ENCODE results near the gene HIBADH.
A peak's percentile ranks its signal among the peaks of the same experiment; 100 is the strongest.

HIBADH gene

DNA sequence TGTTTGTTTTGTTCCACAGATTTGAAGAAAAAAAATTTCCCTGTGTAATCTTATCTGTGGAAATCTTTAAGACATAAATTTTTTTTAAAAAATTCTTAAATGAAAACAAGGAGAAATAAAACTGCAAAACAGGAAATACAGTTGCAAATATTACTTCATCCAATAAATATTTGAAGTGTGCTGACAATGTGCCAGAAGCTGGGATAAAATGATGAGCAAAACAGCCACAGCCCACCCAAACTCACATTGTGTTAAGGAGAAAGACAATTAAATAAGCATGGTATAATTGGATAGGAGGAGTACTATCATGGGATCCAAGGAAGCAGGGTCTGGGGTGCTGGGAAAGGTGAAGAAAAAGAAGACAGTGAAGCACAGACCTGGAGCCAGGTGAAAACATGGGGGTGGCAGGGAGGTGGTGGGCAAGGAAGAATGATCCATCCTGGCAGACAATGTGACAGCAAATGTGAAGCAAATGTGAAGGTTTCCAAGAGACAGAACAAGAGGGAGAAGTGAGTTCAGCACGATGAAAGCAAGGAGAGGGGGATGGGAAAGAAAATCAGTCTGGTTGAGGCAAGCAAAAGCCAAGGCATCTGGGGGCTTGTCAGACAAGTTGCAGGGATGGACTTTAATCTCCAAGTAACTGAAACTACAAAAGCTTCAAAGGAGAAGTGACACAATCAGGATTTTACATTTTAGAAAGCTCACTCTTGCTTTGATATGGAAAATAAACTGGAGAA lies 135.9 kb downstream of the HIBADH start:
- no peak for DNase-seq (ENCODE audit: low read depth in 2 of 2)
- TF ChIP-seq, protein P1, sequence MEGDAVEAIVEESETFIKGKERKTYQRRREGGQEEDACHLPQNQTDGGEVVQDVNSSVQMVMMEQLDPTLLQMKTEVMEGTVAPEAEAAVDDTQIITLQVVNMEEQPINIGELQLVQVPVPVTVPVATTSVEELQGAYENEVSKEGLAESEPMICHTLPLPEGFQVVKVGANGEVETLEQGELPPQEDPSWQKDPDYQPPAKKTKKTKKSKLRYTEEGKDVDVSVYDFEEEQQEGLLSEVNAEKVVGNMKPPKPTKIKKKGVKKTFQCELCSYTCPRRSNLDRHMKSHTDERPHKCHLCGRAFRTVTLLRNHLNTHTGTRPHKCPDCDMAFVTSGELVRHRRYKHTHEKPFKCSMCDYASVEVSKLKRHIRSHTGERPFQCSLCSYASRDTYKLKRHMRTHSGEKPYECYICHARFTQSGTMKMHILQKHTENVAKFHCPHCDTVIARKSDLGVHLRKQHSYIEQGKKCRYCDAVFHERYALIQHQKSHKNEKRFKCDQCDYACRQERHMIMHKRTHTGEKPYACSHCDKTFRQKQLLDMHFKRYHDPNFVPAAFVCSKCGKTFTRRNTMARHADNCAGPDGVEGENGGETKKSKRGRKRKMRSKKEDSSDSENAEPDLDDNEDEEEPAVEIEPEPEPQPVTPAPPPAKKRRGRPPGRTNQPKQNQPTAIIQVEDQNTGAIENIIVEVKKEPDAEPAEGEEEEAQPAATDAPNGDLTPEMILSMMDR (IDR thresholded peaks at IDR 0.05; ENCODE audit: low read depth, low read length), result no peak
- no peak overlapping the region for H3K4me3 ChIP-seq (replicated peaks in 1 of 2; ENCODE audit: low read depth in 2 of 2, low read length in 2 of 2)

DNA sequence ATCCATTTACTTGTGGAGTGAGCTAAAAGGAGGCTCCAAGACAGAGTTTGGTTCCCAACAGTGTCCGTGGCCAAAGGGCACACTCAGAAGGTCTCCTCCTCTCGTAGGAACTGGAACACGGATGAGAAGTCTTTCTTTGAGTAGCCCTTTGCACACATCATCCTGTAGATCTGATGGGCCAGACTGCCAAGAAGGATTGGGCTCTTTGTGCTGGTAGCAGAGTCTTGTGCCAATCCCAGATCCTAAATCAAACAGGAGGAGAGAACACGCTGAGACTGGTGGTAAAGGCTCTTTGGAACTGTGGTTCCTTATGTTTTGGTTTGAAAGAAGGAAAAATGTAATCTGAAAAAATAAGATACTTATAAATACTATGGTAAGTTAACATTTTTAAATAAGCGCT lies 136.6 kb downstream of the HIBADH start:
- no peak for DNase-seq (ENCODE audit: low read depth in 2 of 2)
- TF ChIP-seq, protein P1 (IDR thresholded peaks at IDR 0.05; ENCODE audit: low read depth, low read length), result no peak
- no peak overlapping the region for H3K4me3 ChIP-seq (replicated peaks in 1 of 2; ENCODE audit: low read depth in 2 of 2, low read length in 2 of 2)

DNA sequence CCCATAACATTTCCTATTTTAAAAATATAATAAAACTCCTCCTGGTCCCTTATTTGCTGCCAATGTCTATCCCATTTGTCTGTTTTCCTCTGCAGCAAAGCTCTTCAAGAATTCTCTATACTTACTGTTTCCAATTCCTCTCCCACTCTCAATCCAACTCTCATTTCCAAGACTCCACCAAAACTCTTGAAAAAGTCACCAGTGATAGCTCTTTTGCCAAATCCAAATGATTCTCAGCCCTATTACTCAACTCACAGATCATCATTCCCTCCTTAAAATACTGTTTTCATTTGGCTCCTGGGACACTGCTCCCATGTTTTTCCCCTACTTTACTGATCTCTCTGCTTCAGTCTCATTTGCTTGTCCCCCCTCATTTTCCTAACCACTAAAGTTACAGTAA lies 139.4 kb downstream of the HIBADH start:
- TF ChIP-seq, protein P1 (IDR thresholded peaks at IDR 0.05; ENCODE audit: low read depth, low read length), result no peak
- DNase-seq (ENCODE audit: low read depth in 2 of 2), result no peak
- no peak overlapping the region for H3K4me3 ChIP-seq (replicated peaks in 1 of 2; ENCODE audit: low read depth in 2 of 2, low read length in 2 of 2)

DNA sequence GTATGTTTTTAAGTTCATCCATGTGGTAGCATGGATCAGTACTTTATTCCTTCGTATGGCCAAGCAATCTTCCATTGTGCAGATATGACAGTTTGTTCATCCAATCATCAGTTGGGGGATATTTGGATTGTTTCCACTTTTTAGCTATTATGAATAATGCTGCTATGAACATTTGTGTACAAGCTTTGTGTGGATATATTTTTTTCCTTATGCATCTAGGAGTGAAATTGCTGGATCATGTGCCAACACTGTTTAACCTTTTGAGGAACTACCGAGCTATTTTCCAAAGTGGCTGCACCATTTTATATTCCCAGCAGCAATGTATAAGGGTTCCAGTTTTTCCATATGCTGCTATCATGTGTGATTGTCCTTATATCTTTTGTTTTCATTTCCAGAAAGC lies 140.1 kb downstream of the HIBADH start:
- no peak overlapping the region for H3K4me3 ChIP-seq (replicated peaks in 1 of 2; ENCODE audit: low read depth in 2 of 2, low read length in 2 of 2)
- no peak for DNase-seq (ENCODE audit: low read depth in 2 of 2)
- TF ChIP-seq, protein P1 (IDR thresholded peaks at IDR 0.05; ENCODE audit: low read depth, low read length), result no peak

DNA sequence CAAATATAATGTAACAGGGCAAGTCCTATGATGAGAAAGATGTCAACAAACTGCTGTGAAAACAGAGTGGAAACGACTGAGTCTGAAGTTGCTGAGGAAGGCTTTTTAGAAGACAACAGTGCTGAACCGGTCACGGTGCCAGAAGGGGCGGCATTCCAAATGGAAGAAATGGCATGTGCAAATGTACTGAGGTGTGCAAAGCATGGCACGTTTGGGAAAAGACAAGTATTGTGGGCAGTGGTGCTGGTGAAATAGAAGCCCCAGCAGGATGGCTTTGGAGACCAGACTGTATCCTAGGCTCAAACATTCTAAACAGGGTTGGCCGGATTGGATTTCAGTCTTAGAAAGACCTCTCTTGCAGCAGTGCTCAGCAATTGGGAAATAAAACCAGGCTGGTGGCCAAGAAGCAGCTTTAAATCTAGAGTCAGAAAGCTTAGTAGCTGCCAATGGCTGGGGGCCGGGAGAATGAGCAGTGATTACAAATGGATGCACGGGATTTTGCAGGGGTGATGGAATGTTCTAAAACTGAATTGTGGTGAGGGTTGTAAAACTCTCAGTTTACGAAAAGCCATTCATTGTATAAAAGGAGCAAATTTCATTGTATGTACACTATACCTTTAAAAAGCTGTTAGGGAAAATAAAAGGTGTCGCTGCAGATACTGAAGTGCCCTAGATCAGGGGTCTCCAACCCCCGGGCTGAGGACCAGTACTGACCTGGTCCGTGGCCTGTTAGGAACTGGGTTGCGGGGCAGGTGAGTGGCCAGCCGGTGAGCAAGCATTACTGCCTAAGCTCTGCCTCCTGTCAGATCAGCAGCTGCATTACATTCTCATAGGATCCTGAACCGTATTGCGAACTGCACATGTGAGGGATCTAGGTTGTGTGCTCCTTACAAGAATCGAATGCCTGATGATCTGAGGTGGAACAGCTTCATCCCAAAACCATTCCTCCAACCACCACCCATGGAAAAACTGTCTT lies 141.6 kb downstream of the HIBADH start:
- no peak overlapping the region for H3K4me3 ChIP-seq (replicated peaks in 1 of 2; ENCODE audit: low read depth in 2 of 2, low read length in 2 of 2)
- DNase-seq (ENCODE audit: low read depth in 2 of 2), result peak; percentile 57 to 93
- TF ChIP-seq, protein P1 (IDR thresholded peaks at IDR 0.05; ENCODE audit: low read depth, low read length), result no peak

DNA sequence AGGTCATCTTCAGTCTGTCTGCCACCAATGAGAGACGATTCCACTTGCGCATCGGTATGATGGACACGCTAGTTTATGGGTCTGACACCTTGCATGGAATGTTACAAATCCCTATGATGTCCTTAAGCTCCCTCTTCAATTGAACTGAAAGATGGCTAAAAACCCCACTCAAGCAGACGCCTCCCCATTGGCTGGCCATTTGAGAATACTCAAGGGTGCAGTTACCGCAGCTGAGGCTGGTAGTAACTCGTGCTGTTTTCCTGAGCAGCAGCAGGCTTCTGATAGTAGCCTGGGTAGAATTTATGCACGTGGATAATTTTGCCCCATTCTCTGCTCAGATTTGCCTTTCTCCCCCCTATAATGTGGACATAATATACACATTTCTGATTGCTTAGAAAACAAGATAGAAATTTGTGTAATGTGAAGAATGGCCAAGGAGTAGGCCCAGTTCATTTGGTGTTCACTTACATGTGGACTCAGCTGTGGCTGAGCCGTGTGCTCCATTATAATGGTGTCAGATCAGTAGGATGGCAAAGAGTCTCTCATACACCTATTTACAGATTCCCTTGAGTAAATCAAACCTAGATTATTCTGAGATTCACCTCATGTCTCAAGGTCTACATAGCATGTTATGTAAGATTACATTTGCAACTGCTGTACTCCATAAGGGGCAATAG lies 142.8 kb downstream of the HIBADH start:
- DNase-seq (ENCODE audit: low read depth in 2 of 2), result no peak
- TF ChIP-seq, protein P1 (IDR thresholded peaks at IDR 0.05; ENCODE audit: low read depth, low read length), result no peak

More for the DNA sequence above, 142.8 kb downstream of the HIBADH start:
- no peak overlapping the region for H3K4me3 ChIP-seq (replicated peaks in 1 of 2; ENCODE audit: low read depth in 2 of 2, low read length in 2 of 2)

All from cardiac fibroblast (primary cell).